Measurements from ENCODE around the gene TANC1.

Gene TANC1

GRCh38 chr2:159266554-159266953 lies 298.1 kb downstream of the TANC1 start:
- no peak for DNase-seq (ENCODE audit: low spot score)

GRCh38 chr2:159267921-159268320 lies 299.5 kb downstream of the TANC1 start:
- no peak for DNase-seq (ENCODE audit: low spot score)

DNA sequence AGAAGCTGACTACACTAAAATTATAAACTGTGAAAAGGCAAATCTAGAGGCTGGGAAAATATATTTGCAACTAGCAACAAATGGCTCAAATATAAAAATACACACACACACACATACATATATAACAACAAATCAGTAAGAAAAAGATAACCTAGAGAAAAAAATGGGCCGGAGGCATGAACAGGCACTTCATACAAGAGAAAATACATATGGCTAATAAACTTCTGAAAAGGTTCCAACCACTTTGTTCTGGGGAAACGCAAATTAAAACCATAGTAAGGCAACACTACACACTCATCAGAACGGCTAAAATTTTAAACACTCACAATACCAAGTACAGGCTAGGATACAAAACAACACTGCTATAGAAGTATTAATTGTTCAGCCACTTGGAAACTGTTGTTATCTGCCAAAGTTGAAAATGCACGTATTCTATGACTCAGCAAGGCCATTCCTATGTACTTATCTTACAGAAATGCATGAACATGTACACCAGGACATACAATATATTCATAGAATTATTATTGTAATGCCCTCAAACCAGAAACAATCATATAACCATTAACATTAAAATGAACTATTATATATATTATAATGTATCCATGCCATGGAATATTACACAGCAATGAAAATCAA lies 302.4 kb downstream of the TANC1 start:
- DNase-seq (ENCODE audit: low spot score): no peak

- no peak for DNase-seq (ENCODE audit: low spot score)
These were observed 303.7 kb downstream of the TANC1 start for GRCh38 chr2:159272156-159272555.

DNA sequence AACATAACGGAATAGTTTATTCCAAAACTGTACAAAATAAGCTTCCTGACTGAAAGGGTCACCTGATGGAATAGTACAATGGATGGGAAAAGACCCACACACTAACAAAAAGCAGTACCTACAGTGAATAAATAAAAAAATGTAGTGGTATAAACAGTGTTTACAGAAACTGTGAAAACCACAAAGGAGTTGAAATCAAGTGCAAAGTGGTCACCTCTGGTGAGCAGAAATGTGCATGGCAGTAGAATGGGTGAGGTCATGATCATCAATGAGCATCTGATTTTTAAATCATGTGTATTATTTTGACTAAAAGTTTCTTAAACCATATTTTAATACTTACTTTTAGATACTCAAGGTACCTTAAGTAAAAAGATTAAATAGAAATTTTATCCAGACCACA lies 306.7 kb downstream of the TANC1 start:
- no peak for DNase-seq (ENCODE audit: low spot score)

- no peak for DNase-seq (ENCODE audit: low spot score)
These were observed 311.3 kb downstream of the TANC1 start for GRCh38 chr2:159279700-159280099.

GRCh38 chr2:159281002-159281401 lies 312.6 kb downstream of the TANC1 start:
- DNase-seq (ENCODE audit: low spot score): no peak
